ENCODE results near the gene ENPP6.

Gene ENPP6

GRCh38 chr4:184111233-184111832 is 106.3 kb downstream of the ENPP6 start:
- in situ Hi-C loops (cut with MboI; ENCODE audit: low sequenced_read_pairs) = no loop called here

- in situ Hi-C loops (cut with MboI; ENCODE audit: low sequenced_read_pairs) = no loop called here
These were observed 107.0 kb downstream of the ENPP6 start for GRCh38 chr4:184110452-184111224.

GRCh38 chr4:184108006-184108501 is 109.6 kb downstream of the ENPP6 start:
- in situ Hi-C loops (cut with MboI; ENCODE audit: low sequenced_read_pairs) = no loop called here

- in situ Hi-C loops (cut with MboI; ENCODE audit: low sequenced_read_pairs) = no loop called here
These were observed 113.1 kb downstream of the ENPP6 start for GRCh38 chr4:184104419-184105101.

- in situ Hi-C loops (cut with MboI; ENCODE audit: low sequenced_read_pairs) = no loop called here
These were observed 114.0 kb downstream of the ENPP6 start for GRCh38 chr4:184103527-184104264.

GRCh38 chr4:184102927-184103326 is 114.7 kb downstream of the ENPP6 start:
- in situ Hi-C loops (cut with MboI; ENCODE audit: low sequenced_read_pairs) = no loop called here

- in situ Hi-C loops (cut with MboI; ENCODE audit: low sequenced_read_pairs) = no loop called here
These were observed 115.2 kb downstream of the ENPP6 start for GRCh38 chr4:184102488-184102887.

- in situ Hi-C loops (cut with MboI; ENCODE audit: low sequenced_read_pairs) = no loop called here
These were observed 116.0 kb downstream of the ENPP6 start for GRCh38 chr4:184101711-184102110.

GRCh38 chr4:184100297-184100885 is 117.3 kb downstream of the ENPP6 start:
- in situ Hi-C loops (cut with MboI; ENCODE audit: low sequenced_read_pairs) = no loop called here

- in situ Hi-C loops (cut with MboI; ENCODE audit: low sequenced_read_pairs) = no loop called here
These were observed 118.1 kb downstream of the ENPP6 start for GRCh38 chr4:184099535-184099966.

GRCh38 chr4:184099000-184099399 is 118.7 kb downstream of the ENPP6 start:
- in situ Hi-C loops (cut with MboI; ENCODE audit: low sequenced_read_pairs) = no loop called here

GRCh38 chr4:184097815-184098214 is 119.9 kb downstream of the ENPP6 start:
- in situ Hi-C loops (cut with MboI; ENCODE audit: low sequenced_read_pairs) = no loop called here

GRCh38 chr4:184097241-184097605 is 120.5 kb downstream of the ENPP6 start:
- in situ Hi-C loops (cut with MboI; ENCODE audit: low sequenced_read_pairs) = no loop called here

GRCh38 chr4:184096561-184097240 is 121.0 kb downstream of the ENPP6 start:
- in situ Hi-C loops (cut with MboI; ENCODE audit: low sequenced_read_pairs) = no loop called here

- in situ Hi-C loops (cut with MboI; ENCODE audit: low sequenced_read_pairs) = no loop called here
These were observed 123.0 kb downstream of the ENPP6 start for GRCh38 chr4:184094532-184095159.

GRCh38 chr4:184091986-184092385 is 125.7 kb downstream of the ENPP6 start:
- in situ Hi-C loops (cut with MboI; ENCODE audit: low sequenced_read_pairs) = no loop called here

GRCh38 chr4:184090571-184090970 is 127.1 kb downstream of the ENPP6 start:
- in situ Hi-C loops (cut with MboI; ENCODE audit: low sequenced_read_pairs) = no loop called here

- in situ Hi-C loops (cut with MboI; ENCODE audit: low sequenced_read_pairs) = no loop called here
These were observed 137.0 kb downstream of the ENPP6 start for GRCh38 chr4:184080674-184081073.

GRCh38 chr4:184074677-184075388 is 142.8 kb downstream of the ENPP6 start:
- in situ Hi-C loops (cut with MboI; ENCODE audit: low sequenced_read_pairs) = no loop called here
